Measurements from ENCODE around the gene GAPT.

- TF ChIP-seq CTCF (conservative IDR thresholded peaks at IDR 0.05; ENCODE audit: low read depth, low read length), result no peak
- TF ChIP-seq EZH2 (IDR thresholded peaks at IDR 0.05; ENCODE audit: borderline replicate concordance, low read depth, low read length, poor library complexity, severe bottlenecking), result no peak
Measured at GRCh38 chr5:58455066-58455465, 36.2 kb upstream of the GAPT start.

All from A673 (cell line).